GM18951 (cell line): Measurements from ENCODE around the gene KMT2E.

Experiments
- POLR2A ChIP-seq: IDR thresholded peaks from 4 replicates; pipeline ENCODE4 v1.6.1; 2011; ENCODE audit warnings: mild to moderate bottlenecking; ENCODE audit not compliant: insufficient read length, insufficient read depth; ENCODE audit errors: extremely low read depth
- in situ Hi-C: fragments of 300-500 bp; cut with MboI; formaldehyde crosslinking; loops from one replicate; pipeline ENCODE4 v1.12.0; 2022; ENCODE audit warnings: low sequenced_read_pairs, mixed read lengths, inconsistent platforms; ENCODE audit not compliant: unreplicated experiment

The KMT2E gene

GRCh38 chr7:105132335-105132734 lies 118.3 kb downstream of the KMT2E start:
- TF ChIP-seq POLR2A: no peak
- in situ Hi-C loops: loop anchor here (25.0 kb wide), 1 partner anchor 205 kb away; no protein-coding TSS in a partner anchor

- in situ Hi-C loops: loop anchor here (25.0 kb wide), 1 partner anchor 204 kb away; no protein-coding TSS in a partner anchor
- TF ChIP-seq POLR2A: no peak
Measured at GRCh38 chr7:105132835-105133234, 118.8 kb downstream of the KMT2E start.

GRCh38 chr7:105133358-105133757 lies 119.4 kb downstream of the KMT2E start:
- TF ChIP-seq POLR2A: no peak
- in situ Hi-C loops: loop anchor here (25.0 kb wide), 1 partner anchor 204 kb away; no protein-coding TSS in a partner anchor

GRCh38 chr7:105133986-105134655 lies 120.1 kb downstream of the KMT2E start:
- no peak for TF ChIP-seq POLR2A
- in situ Hi-C loops: loop anchor here (25.0 kb wide), 1 partner anchor 203 kb away; no protein-coding TSS in a partner anchor

GRCh38 chr7:105136221-105136620 lies 122.2 kb downstream of the KMT2E start:
- TF ChIP-seq POLR2A: no peak
- in situ Hi-C loops: loop anchor here (25.0 kb wide), 1 partner anchor 201 kb away; no protein-coding TSS in a partner anchor

GRCh38 chr7:105137898-105138297 lies 123.9 kb downstream of the KMT2E start:
- no peak for TF ChIP-seq POLR2A
- in situ Hi-C loops: loop anchor here (25.0 kb wide), 1 partner anchor 199 kb away; no protein-coding TSS in a partner anchor

- in situ Hi-C loops: loop anchor here (25.0 kb wide), 1 partner anchor 198 kb away; no protein-coding TSS in a partner anchor
- TF ChIP-seq POLR2A: no peak
Measured at GRCh38 chr7:105139381-105139780, 125.4 kb downstream of the KMT2E start.

GRCh38 chr7:105141068-105141467 lies 127.1 kb downstream of the KMT2E start:
- TF ChIP-seq POLR2A: no peak
- in situ Hi-C loops: loop anchor here (25.0 kb wide), 1 partner anchor 196 kb away; no protein-coding TSS in a partner anchor

GRCh38 chr7:105149827-105150226 lies 135.8 kb downstream of the KMT2E start:
- in situ Hi-C loops: loop anchor here (25.0 kb wide), 1 partner anchor 187 kb away; no protein-coding TSS in a partner anchor
- no peak for TF ChIP-seq POLR2A

GRCh38 chr7:105151152-105151551 lies 137.1 kb downstream of the KMT2E start:
- no peak for TF ChIP-seq POLR2A
- in situ Hi-C loops: no loop called here

- in situ Hi-C loops: no loop called here
- no peak for TF ChIP-seq POLR2A
Measured at GRCh38 chr7:105153531-105153930, 139.5 kb downstream of the KMT2E start.

GRCh38 chr7:105154084-105154483 lies 140.1 kb downstream of the KMT2E start:
- no peak for TF ChIP-seq POLR2A
- in situ Hi-C loops: no loop called here

GRCh38 chr7:105156731-105157130 lies 142.7 kb downstream of the KMT2E start:
- no peak for TF ChIP-seq POLR2A
- in situ Hi-C loops: no loop called here

GRCh38 chr7:105157278-105157677 lies 143.3 kb downstream of the KMT2E start:
- in situ Hi-C loops: no loop called here
- TF ChIP-seq POLR2A: no peak
